WTC11 (cell line): ENCODE data around the gene CDH20. TPM values are rescaled to one million over a fixed set of nuclear protein-coding genes. Genes with fewer than 3 reads are reported as not detected.

ENCODE experiments used
- ATAC-seq: fragments of 200-7000 bp; cut with Tn5 transposase; 2 replicates; pipeline ENCODE4 v1.10.0; 2021; ENCODE audit warnings: mild to moderate bottlenecking, moderate library complexity
- CTCF ChIA-PET: fragments of 300-600 bp; sonication (Branson Sonifier 250); formaldehyde crosslinking; loops from one replicate; lab custom pipeline; 2021; ENCODE audit warnings: antibody characterized with exemption; lab: Charles Lee
- POLR2A ChIA-PET: fragments of 350-600 bp; sonication (Branson Sonifier 250); formaldehyde crosslinking; loops from one replicate; lab custom pipeline; 2021; ENCODE audit warnings: antibody characterized with exemption; lab: Charles Lee
- DNase-seq: peaks from one replicate; pipeline ENCODE4 v3.0.0; 2021; ENCODE audit warnings: low spot score
- H3K27ac Mint-ChIP-seq: 2 replicates; pipeline ENCODE4 v1.8.0; 2021; ENCODE audit warnings: mixed read lengths
- H3K27me3 Mint-ChIP-seq: 2 replicates; pipeline ENCODE4 v1.8.0; 2021; ENCODE audit warnings: low read depth, mild to moderate bottlenecking, moderate library complexity, mixed read lengths
- H3K36me3 Mint-ChIP-seq: 2 replicates; pipeline ENCODE4 v1.8.0; 2021; ENCODE audit warnings: mixed read lengths
- H3K4me1 Mint-ChIP-seq: 2 replicates; pipeline ENCODE4 v1.8.0; 2022; ENCODE audit warnings: mixed read lengths
- H3K4me3 Mint-ChIP-seq: 2 replicates; pipeline ENCODE4 v1.8.0; 2021; ENCODE audit warnings: mild to moderate bottlenecking, moderate library complexity, mixed read lengths
- H3K9me3 Mint-ChIP-seq: 2 replicates; pipeline ENCODE4 v1.8.0; 2021; ENCODE audit warnings: mixed read lengths
- ARID4B ChIP-seq: sonication (generic); formaldehyde crosslinking; IDR thresholded peaks from 2 replicates; pipeline ENCODE4 v1.8.0; 2023; ENCODE audit warnings: missing genetic modification reagents, mild to moderate bottlenecking, borderline replicate concordance
- ATF1 ChIP-seq: sonication (generic); formaldehyde crosslinking; IDR thresholded peaks from 2 replicates; pipeline ENCODE4 v1.8.1; 2023; ENCODE audit warnings: mild to moderate bottlenecking, moderate library complexity, missing genetic modification reagents
- CREM ChIP-seq: sonication (generic); formaldehyde crosslinking; IDR thresholded peaks from 2 replicates; pipeline ENCODE4 v1.8.1; 2022; ENCODE audit warnings: mild to moderate bottlenecking, missing genetic modification reagents, moderate library complexity
- E2F5 ChIP-seq: sonication (generic); formaldehyde crosslinking; IDR thresholded peaks from 2 replicates; pipeline ENCODE4 v1.8.1; 2022; ENCODE audit warnings: mild to moderate bottlenecking, moderate library complexity, missing genetic modification reagents
- ELF4 ChIP-seq: sonication (generic); formaldehyde crosslinking; IDR thresholded peaks from 2 replicates; pipeline ENCODE4 v1.8.1; 2022; ENCODE audit warnings: low read depth, mild to moderate bottlenecking, moderate library complexity, missing genetic modification reagents
- HMGA2 ChIP-seq: fragments of 250-450 bp; sonication (Bioruptor Pico); IDR thresholded peaks from 2 replicates; pipeline ENCODE4 v1.4.0; 2021; ENCODE audit warnings: mild to moderate bottlenecking, moderate library complexity
- HMGXB4 ChIP-seq: sonication (generic); formaldehyde crosslinking; IDR thresholded peaks from 2 replicates; pipeline ENCODE4 v1.8.1; 2023; ENCODE audit warnings: mild to moderate bottlenecking, moderate library complexity, missing genetic modification reagents
- KAT7 ChIP-seq: sonication (generic); formaldehyde crosslinking; IDR thresholded peaks from 2 replicates; pipeline ENCODE4 v1.8.1; 2023; ENCODE audit warnings: missing genetic modification reagents, mild to moderate bottlenecking, borderline replicate concordance
- MXD4 ChIP-seq: fragments of 250-450 bp; sonication (Bioruptor Pico); IDR thresholded peaks from 2 replicates; pipeline ENCODE4 v1.8.0; 2021; ENCODE audit warnings: mild to moderate bottlenecking, moderate library complexity, borderline replicate concordance
- MYBL2 ChIP-seq: sonication (generic); formaldehyde crosslinking; IDR thresholded peaks from 2 replicates; pipeline ENCODE4 v1.8.1; 2023; ENCODE audit warnings: mild to moderate bottlenecking, moderate library complexity, missing genetic modification reagents
- NFYB ChIP-seq: sonication (generic); formaldehyde crosslinking; conservative IDR thresholded peaks from 2 replicates; pipeline ENCODE4 v1.8.0; 2022; ENCODE audit warnings: low read depth, missing genetic modification reagents
- STAT6 ChIP-seq: sonication (generic); formaldehyde crosslinking; conservative IDR thresholded peaks from 2 replicates; pipeline ENCODE4 v1.8.1; 2023; ENCODE audit warnings: mild to moderate bottlenecking, low read depth, missing genetic modification reagents, moderate library complexity
- TCF7 ChIP-seq: sonication (generic); formaldehyde crosslinking; IDR thresholded peaks from 2 replicates; pipeline ENCODE4 v1.8.0; 2022; ENCODE audit warnings: mild to moderate bottlenecking, low read depth, missing genetic modification reagents, moderate library complexity
- ZBTB43 ChIP-seq: sonication (generic); formaldehyde crosslinking; IDR thresholded peaks from 2 replicates; pipeline ENCODE4 v1.8.1; 2023; ENCODE audit warnings: mild to moderate bottlenecking, missing genetic modification reagents
- ZMAT4 ChIP-seq: fragments of 250-450 bp; sonication (Bioruptor Pico); IDR thresholded peaks from 2 replicates; pipeline ENCODE4 v1.9.0; 2021; ENCODE audit warnings: mild to moderate bottlenecking
- ZNF263 ChIP-seq: sonication (generic); formaldehyde crosslinking; IDR thresholded peaks from 2 replicates; pipeline ENCODE4 v1.8.1; 2022; ENCODE audit warnings: low read depth, mild to moderate bottlenecking, moderate library complexity, missing genetic modification reagents
- ZNF317 ChIP-seq: sonication (generic); formaldehyde crosslinking; IDR thresholded peaks from 2 replicates; pipeline ENCODE4 v1.8.1; 2023; ENCODE audit warnings: low read depth, mild to moderate bottlenecking, moderate library complexity, missing genetic modification reagents, borderline replicate concordance
- total RNA-seq: library from RNA; stranded (reverse); gene quantifications from 3 replicates; pipeline ENCODE4 v1.2.3, GENCODE V29; 2021

CDH20 gene
- total RNA-seq, 1 experiment from 2014 or later: 0.39 TPM

- TF ChIP-seq ARID4B (CRISPR knock-in tag) (no peak), KAT7 (CRISPR knock-in tag) (no peak), MXD4 (CRISPR knock-in tag) (no peak)
These were observed 2.2 kb upstream of the CDH20 start (continued) for GRCh38 chr18:61331051-61331450.

- peaks cover 33% of the 10 kb centered on the region for H3K4me1 Mint-ChIP-seq
- ATAC-seq (peak; percentile 70), DNase-seq (peak; percentile 51)
- peak overlapping the region; percentile 89 for H3K4me3 Mint-ChIP-seq
- CTCF ChIA-PET: interaction anchor here (0.6 to 2.4 kb wide), 2 partner anchors 12 to 46 kb away, joined by 3 to 16 read pairs; no protein-coding TSS in a partner anchor
- no peaks in the 10 kb centered on the region for H3K9me3 Mint-ChIP-seq
- no peak overlapping the region for H3K27ac Mint-ChIP-seq
- H3K27me3 Mint-ChIP-seq: peaks cover 36% of the 10 kb centered on the region
- POLR2A ChIA-PET: no interaction called here
- no peaks in the 10 kb centered on the region for H3K36me3 Mint-ChIP-seq
- TF ChIP-seq STAT6: no peak
- peak; percentile 77; the same call in 1 of the 2 replicates for TF ChIP-seq ARID4B (CRISPR knock-in tag)
- no peak for TF ChIP-seq NFYB
- TF ChIP-seq ZBTB43 (CRISPR knock-in tag): 0 out of 2 replicates have a peak, but pooled peaks have one; percentile 36
- no peak for TF ChIP-seq MYBL2 (CRISPR knock-in tag)
- TF ChIP-seq ZNF263 (CRISPR knock-in tag): 0 out of 2 replicates have a peak, but pooled peaks have one; percentile 21
- TF ChIP-seq ELF4 (CRISPR knock-in tag): no peak
- TF ChIP-seq E2F5 (CRISPR knock-in tag): no peak; the same call in 1 of the 2 replicates
- no peak for TF ChIP-seq TCF7 (CRISPR knock-in tag)
- no peak for TF ChIP-seq ZNF317 (CRISPR knock-in tag)
- TF ChIP-seq ZMAT4 (CRISPR knock-in tag): no peak
- 0 out of 2 replicates have a peak, but pooled peaks have one; percentile 29 for TF ChIP-seq CREM (CRISPR knock-in tag)
- TF ChIP-seq ATF1 (CRISPR knock-in tag): 0 out of 2 replicates have a peak, but pooled peaks have one; percentile 65
- no peak for TF ChIP-seq HMGA2 (CRISPR knock-in tag)
- TF ChIP-seq HMGXB4 (CRISPR knock-in tag): peak; percentile 90
These were observed 688 bp downstream of the CDH20 start for GRCh38 chr18:61333746-61334490.
